ENCODE data around the gene OPN1MW.
"Not testable (repeated sequence)": the region's sequence is repeated elsewhere in the genome, so short reads cannot be mapped to it uniquely, and the experiment has no call there.

Gene OPN1MW

DNA sequence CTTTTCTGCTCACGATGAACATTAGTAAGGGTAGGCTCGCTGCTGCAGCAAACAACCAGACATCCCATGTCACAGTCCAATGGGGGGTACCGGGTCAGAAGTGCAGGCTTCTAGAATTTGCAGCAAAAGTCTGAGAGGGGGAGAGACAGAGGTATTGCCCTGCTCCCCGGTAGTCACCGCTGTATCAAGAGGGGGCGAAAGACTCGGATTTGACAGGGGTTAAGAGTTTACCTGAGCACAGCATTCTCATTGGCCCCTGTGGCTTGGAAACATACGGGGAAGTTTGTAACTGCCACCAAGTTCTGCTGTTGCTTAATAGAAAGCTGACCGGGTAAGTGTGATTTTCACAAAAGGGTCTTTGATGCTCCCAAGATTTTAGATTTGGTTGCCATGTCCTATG lies 28.7 kb downstream of the OPN1MW start:
- DNase-seq (ENCODE audit: low spot score), result not testable (repeated sequence)

DNA sequence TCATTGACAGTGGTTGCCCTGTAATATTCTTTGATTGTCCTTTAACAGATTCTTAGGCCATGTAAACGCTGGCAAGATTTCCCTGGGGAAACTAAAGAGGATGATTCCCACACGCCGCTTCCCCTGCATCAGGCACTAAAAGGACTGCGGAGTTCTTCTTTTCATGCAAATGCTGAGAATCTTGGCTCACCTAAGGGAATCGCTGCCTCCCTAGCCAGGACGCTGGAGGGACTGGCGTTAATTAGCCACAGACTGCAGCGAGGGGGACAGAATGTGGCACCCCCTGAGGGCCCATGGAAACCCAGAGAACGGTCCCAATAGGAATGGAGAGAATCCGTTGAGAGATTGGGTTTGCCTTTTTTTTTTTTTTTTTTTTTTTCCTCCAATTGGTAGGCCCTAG lies 29.1 kb downstream of the OPN1MW start:
- DNase-seq (ENCODE audit: low spot score), result not testable (repeated sequence)

DNA sequence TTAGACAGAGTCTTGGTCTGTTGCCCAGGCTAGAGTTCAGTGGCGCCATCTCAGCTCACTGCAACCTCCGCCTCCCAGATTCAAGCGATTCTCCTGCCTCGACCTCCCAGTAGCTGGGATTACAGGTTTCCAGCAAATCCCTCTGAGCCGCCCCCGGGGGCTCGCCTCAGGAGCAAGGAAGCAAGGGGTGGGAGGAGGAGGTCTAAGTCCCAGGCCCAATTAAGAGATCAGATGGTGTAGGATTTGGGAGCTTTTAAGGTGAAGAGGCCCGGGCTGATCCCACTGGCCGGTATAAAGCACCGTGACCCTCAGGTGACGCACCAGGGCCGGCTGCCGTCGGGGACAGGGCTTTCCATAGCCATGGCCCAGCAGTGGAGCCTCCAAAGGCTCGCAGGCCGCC lies 37.1 kb downstream of the OPN1MW start, which contains the start of gene OPN1MW2:
OPN1MW2 (plus strand) TSS at position 301 of the 400 bp plus-strand sequence; CDS start at position 361, 60 bp downstream.
- not testable (repeated sequence) for DNase-seq (ENCODE audit: low spot score)

DNA sequence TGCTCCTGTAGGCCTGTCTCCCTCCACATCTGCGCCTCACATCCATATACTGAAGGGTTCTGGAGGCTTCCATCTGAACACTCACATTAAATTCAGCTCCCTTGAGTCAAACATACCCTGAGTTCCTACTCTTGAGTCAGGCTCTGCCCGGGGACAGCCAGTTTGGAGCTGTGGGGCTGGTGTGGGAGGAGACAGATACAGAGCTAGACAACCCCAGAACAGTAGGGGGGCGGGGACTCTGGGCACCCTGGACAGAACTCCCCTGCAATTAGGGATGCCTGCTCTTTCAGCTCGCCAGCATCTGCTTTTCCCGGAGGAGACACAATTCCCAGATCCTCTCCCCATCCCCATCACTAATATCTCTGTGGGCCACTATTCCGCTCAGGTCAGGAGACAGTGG lies 42.9 kb downstream of the OPN1MW start:
- not testable (repeated sequence) for DNase-seq (ENCODE audit: low spot score)

DNA sequence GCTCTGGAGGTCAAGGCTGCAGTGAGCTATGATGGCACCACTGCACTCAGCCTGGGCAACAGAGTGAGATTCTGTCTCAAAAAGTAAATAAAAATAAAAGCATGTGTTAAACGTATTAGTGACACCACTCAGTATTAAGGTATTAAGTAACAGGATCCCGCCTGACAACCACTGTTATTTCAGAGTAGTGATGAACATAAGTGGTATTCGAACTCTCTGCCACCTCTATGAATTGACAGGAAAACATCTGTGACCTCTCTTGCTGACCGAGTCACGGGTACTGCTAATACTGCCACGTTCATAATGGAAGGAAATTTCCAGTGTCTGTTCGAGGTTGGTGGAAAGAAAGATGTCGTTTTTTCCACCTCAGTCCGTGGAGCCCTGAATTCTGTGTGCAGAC lies 44.3 kb downstream of the OPN1MW start:
- DNase-seq (ENCODE audit: low spot score), result not testable (repeated sequence)

DNA sequence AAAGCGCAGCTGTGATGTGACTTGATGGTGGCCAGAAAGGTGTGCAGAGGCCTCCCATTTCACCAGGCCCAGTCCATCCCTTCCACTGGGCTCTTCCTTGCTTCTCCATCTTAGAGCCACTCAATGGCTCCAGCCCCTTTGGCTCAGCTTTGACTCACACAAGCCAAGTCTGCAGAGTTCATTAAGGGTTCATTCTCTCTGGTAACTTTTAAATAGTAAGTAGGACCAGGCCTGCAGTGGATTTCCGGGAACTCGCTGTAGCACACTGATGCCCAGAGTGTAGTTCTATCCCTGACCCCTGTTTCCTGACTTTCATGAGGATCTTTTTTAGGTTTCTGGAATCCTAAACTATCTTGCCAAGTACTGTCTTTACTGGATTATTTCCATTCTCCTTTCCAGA lies 49.0 kb downstream of the OPN1MW start:
- not testable (repeated sequence) for DNase-seq (ENCODE audit: low spot score)

DNA sequence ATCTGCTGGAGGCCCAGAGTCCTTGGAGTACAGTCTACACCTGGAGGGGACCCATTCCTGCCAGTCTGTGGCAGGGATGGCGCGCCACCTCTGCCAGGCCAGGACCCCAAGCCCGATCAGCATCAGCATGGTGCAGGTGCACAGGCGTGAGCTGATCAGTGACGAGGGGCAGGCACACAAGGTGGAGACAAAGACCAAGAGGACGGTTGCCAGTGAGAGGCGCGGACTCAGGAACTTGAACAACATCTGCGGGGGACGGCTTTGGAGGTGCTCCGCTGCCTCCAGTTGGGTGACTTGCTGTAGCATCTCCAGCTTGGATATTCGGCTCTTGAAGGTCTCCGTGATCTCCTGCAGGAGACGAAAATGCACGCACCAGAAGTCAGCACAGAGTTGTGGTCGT lies 51.2 kb downstream of the OPN1MW start:
- not testable (repeated sequence) for DNase-seq (ENCODE audit: low spot score)

DNA sequence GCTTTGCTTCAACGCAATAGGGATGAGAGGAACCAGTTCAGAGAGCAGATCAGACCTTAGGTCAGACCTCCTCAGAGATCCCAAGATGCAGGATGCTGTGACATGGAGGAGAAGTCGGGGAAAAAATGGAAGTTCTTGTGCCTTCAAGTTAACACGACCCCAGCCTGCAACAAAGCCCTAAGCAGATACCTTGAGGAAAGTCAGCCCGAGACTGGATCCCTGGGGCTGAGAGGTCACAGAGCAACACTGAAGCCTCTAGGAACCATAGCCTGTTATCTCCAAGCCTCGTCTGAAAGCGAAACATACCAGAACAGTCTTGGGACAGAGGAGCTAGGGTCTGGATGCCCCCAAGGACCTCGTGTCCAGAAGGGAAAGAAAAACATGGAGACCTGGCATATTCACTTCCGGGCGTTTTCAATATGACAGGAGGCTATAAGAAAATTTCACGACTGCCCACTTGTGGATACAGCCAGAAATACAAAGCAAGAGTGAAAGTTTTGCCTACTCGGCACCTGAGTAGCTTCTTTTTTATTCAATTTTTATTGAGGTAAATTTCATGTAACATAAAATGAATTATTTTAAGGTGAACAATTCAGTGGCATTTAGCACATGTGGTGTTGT lies 56.7 kb downstream of the OPN1MW start:
- not testable (repeated sequence) for DNase-seq (ENCODE audit: low spot score)

DNA sequence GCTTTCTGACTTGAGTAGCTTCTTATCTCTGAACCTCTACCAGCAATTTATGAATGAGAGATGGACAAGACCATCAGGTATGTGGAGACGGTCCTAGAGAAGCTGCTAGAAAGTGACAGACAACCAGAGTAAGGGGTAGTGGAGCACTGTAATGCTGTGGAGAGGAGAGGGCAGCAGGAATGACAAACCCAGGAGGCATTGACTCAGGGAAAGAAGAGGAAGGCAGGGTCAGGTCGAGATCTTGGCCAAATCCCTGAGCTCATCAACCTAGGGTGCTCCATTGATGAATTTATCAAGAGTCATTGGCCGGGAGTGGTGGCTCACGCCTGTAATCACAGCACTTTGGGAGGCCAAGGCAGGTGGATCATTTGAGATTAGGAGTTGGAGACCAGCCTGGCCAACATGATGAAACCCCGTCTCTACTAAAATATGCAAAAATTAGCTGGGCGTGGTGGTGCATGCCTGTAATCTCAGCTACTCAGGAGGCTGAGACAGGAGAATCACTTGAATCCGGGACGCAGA lies 57.6 kb downstream of the OPN1MW start:
- DNase-seq (ENCODE audit: low spot score), result not testable (repeated sequence)
